ES-I3 (cell line): ENCODE results near the gene JAKMIP1.

Source experiments
- H3K36me3 ChIP-seq: 2 replicates; pipeline ENCODE4 v1.6.1; 2013; ENCODE audit warnings: mild to moderate bottlenecking, low read length, control low read depth, moderate library complexity; ENCODE audit not compliant: insufficient read depth
- H3K4me1 ChIP-seq: 2 replicates; pipeline ENCODE4 v1.6.1; 2013; ENCODE audit warnings: mild to moderate bottlenecking, control low read depth, low read length; ENCODE audit not compliant: insufficient read depth
- H3K9ac ChIP-seq: 2 replicates; pipeline ENCODE4 v1.6.1; 2013; ENCODE audit warnings: low read depth, mild to moderate bottlenecking, low read length, moderate library complexity
- H3K9me3 ChIP-seq: 2 replicates; pipeline ENCODE4 v1.6.1; 2013; ENCODE audit warnings: mild to moderate bottlenecking, low read length, moderate library complexity; ENCODE audit not compliant: control insufficient read depth, insufficient read depth

The JAKMIP1 gene

DNA sequence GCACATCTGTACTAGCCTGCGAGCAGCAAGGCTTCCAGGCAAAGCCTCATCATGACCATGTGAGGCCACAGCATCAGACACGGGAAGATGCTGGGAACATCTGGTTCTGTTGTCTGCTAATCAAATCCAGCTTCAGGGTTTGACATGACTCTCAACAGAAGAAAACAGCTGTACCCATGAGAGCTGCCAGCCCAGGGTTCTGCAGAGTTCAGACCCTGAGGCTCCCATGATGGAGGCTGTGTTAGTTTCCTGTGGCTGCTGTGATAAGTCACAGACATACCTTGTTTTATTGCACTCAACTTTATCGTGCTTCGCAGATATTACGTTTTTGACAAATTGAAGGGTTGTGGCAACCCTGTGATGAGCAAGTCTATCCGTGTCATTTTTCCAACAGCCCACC, 37.5 kb downstream of the JAKMIP1 start:
- no peak overlapping the region for H3K9ac ChIP-seq
- 0 out of 2 replicates have a peak, but pooled peaks cover 2% of the 10 kb centered on the region for H3K4me1 ChIP-seq
- peaks cover 7% of the 10 kb centered on the region; the same call in 1 of the 2 replicates for H3K9me3 ChIP-seq

GRCh38 chr4:6161921-6162464, 38.4 kb downstream of the JAKMIP1 start:
- Histone ChIP-seq H3K9me3 (peaks cover 7% of the 10 kb centered on the region; the same call in 1 of the 2 replicates), H3K9ac (no peak overlapping the region), H3K4me1 (0 out of 2 replicates have a peak, but pooled peaks cover 2% of the 10 kb centered on the region), H3K36me3 (no peaks in the 10 kb centered on the region)

More for the DNA sequence above, 37.5 kb downstream of the JAKMIP1 start:
- no peaks in the 10 kb centered on the region for H3K36me3 ChIP-seq

DNA sequence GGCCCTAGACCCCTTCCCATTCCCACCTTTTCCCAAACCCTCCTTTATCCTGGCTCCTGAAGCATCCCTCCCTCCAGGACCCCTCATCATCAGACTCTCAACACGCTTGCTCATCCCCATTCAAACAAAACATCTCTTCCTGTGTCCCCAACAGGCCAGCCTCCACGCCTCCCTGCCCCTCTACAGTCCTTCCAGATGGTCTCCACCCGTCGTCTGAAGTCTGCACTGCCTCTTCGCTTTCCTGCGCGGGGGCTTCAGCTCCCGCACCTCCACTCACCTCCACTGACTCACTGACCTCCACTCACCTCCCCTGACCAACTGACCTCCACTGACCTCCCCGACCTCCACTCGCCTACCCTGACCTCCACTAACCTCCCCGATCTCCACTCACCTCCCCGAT, 39.8 kb downstream of the JAKMIP1 start:
- H3K9me3 ChIP-seq: peaks cover 7% of the 10 kb centered on the region; the same call in 1 of the 2 replicates
- no peaks in the 10 kb centered on the region for H3K36me3 ChIP-seq
- H3K4me1 ChIP-seq: no peaks in the 10 kb centered on the region
- H3K9ac ChIP-seq: no peak overlapping the region

DNA sequence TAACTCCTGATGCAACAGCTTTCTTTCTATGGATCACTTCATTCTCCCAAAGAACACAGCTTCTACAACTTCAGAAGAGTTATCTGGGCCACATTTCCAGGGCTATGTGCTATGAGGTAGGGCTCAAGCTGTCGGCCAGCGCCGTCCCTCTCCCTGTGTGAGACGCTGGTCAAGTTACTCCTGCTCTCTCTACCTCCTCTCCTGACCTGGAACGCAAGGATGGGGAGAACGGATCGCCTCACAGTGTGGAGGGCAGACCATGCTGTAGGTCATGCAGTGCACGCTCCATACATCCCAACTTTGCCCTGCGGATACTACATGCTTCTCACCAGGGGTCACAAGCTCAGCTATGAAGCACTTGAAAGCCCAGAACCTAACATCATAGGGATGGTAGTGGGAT, 42.4 kb downstream of the JAKMIP1 start:
- Histone ChIP-seq H3K4me1 (no peaks in the 10 kb centered on the region), H3K36me3 (no peaks in the 10 kb centered on the region), H3K9ac (no peak overlapping the region), H3K9me3 (no peaks in the 10 kb centered on the region)

DNA sequence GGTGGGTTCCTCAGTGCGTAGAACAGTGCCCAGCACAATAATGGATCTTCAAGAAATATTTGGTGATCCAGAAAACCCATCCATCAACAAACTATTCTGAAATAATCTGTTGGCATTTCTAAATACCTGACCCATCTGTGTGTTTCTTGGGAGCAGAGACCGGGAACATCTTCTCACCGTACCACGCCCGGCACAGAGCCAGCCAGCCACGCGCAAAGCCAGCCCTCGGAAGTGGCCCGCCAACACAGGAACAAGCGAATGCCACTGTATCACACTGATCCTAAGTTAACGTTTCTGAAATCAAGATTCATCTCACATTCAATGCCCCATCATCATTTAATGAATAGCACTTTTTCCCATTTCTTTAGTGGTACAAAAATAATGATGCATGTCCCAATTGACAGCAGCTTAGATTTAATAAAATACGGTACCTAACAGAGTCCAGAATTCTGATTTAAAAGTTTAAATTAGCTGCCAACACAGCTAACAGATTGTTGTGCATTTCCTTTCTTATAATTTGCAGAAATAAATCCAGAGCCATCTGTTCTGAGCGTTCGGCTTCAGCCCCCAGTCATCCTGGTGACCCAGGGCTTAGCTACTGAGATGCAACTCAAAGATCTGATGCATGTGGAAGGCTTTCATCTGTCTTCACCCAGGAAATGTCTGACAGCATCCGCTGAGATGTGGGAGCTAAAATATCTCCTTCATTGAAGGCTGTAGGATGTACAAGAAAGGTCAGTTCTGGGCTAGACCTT, 44.2 kb downstream of the JAKMIP1 start:
- no peaks in the 10 kb centered on the region for H3K36me3 ChIP-seq
- H3K9me3 ChIP-seq: no peaks in the 10 kb centered on the region
- no peaks in the 10 kb centered on the region for H3K4me1 ChIP-seq
- no peak overlapping the region for H3K9ac ChIP-seq

- Histone ChIP-seq H3K36me3 (no peaks in the 10 kb centered on the region), H3K9ac (no peak overlapping the region), H3K4me1 (no peaks in the 10 kb centered on the region), H3K9me3 (no peaks in the 10 kb centered on the region)
Observed at GRCh38 chr4:6154875-6155274, 45.5 kb downstream of the JAKMIP1 start.

DNA sequence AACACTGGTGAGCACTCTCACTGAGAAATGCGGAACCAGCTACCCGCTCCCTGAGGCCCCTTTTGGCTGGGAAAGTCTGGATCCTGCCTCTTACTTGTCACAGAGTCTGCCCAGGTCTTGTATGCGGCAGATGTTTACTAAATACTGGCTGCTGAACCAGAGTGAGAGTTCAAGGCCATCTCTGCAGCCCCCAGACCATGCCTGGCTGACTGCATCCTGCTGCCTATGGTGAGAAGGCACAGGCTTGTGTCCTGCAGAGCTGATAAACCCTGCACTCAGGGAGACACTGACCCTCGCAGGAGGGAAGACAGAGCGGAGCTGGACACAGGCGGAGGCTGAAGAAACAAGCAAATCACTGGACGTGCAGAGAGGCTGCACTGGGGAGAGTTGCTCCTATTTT, 46.5 kb downstream of the JAKMIP1 start:
- Histone ChIP-seq H3K4me1 (no peaks in the 10 kb centered on the region), H3K9me3 (no peaks in the 10 kb centered on the region), H3K9ac (no peak overlapping the region), H3K36me3 (no peaks in the 10 kb centered on the region)

DNA sequence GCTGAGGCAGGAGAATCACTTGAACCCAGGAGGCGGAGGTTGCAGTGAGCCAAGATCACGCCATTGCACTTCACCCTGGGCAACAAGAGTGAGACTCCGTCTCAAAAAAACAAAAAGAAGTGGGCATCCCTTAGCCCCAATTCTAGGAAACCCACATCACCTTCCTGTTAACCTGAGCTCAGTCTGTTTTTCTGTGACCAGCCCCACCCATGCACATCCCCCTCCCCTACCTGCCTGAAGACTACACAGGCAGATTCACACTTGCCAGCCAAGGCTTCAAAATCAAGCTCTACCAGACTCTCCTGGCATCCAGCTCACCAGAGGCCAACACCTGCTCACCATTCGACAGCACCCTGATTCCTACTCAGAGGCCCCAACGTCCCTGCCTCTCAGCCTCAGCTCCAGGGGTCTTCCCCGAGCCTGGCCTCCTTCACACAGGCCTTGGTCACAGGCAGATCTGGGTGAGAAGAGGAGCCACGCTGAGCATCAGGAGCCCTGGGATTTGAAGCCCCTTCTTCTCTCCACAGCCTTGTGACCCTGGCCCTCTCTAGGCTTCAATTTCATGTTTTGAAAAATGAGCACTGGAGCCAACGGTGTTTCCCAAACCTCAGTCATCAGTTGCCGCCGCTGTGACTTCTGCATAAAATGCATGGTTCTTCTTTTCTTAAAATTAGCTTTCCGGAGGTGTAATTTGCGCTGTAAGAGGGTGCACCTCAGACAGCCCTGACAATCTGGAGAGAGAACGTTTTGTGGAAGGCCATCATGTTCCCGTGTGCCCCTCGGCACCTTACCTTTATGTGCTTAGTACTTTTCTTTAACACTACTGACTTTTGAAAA, 47.3 kb downstream of the JAKMIP1 start:
- no peaks in the 10 kb centered on the region for H3K36me3 ChIP-seq
- H3K9me3 ChIP-seq: no peaks in the 10 kb centered on the region
- H3K9ac ChIP-seq: no peak overlapping the region
- no peaks in the 10 kb centered on the region for H3K4me1 ChIP-seq

DNA sequence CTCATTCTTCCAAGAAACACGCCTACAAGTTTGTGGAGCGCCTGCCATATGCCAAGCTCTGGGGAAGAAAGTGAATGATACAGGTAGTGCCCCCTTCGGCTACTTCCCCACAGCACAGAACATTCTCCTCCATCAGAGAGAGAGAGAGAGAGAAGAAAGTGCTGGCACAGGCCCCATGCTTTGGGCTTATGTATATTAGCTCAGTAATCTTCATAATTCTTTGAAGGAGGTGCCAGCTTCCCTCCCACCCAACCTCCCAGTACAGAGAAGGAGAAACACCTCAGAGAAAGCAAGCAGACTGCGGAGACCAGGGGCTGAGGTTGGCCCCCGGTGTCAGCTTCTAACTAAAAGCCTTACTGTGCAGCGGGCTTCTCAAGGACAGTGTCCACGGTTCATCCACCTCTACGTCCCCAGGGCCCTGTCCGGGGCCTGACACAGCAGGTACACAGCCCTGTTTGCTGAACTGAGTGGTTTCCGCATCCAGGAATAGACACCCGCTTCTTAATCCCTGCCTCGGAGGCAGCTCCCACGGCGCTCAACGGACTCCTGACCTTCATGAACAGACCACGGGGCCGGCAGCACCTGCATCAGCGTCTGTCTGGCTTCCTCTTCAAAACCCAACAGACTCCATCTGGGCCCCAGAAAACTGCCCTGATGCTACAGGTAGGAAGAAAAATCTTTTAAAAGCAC, 50.2 kb downstream of the JAKMIP1 start:
- Histone ChIP-seq H3K36me3 (no peaks in the 10 kb centered on the region), H3K9ac (no peak overlapping the region), H3K9me3 (no peaks in the 10 kb centered on the region), H3K4me1 (no peaks in the 10 kb centered on the region)

GRCh38 chr4:6148506-6149205, 51.7 kb downstream of the JAKMIP1 start:
- Histone ChIP-seq H3K9ac (no peak overlapping the region), H3K9me3 (peaks cover 6% of the 10 kb centered on the region; the same call in 1 of the 2 replicates), H3K4me1 (no peaks in the 10 kb centered on the region), H3K36me3 (no peaks in the 10 kb centered on the region)

DNA sequence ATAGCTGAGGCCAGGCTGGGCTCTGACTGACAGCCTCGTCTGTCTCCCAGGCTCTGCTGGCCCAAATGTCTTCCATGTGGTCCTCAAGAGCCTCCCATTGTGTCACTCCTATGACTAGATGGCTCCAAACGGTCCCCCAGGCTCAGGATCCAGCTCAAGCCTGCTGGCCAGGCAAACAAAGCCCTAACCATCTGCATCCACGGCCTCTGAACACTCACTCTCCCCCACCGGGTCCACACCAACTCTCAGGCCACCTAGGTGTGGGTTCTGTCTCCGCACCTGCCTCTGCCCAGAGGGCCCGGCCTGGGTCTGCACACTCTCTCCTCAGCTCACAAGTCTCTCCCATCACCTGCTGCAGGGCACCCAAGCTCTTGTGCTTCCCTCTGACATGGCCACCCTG, 52.9 kb downstream of the JAKMIP1 start:
- Histone ChIP-seq H3K36me3 (no peaks in the 10 kb centered on the region), H3K4me1 (no peaks in the 10 kb centered on the region), H3K9ac (no peak overlapping the region), H3K9me3 (peaks cover 6% of the 10 kb centered on the region; the same call in 1 of the 2 replicates)

DNA sequence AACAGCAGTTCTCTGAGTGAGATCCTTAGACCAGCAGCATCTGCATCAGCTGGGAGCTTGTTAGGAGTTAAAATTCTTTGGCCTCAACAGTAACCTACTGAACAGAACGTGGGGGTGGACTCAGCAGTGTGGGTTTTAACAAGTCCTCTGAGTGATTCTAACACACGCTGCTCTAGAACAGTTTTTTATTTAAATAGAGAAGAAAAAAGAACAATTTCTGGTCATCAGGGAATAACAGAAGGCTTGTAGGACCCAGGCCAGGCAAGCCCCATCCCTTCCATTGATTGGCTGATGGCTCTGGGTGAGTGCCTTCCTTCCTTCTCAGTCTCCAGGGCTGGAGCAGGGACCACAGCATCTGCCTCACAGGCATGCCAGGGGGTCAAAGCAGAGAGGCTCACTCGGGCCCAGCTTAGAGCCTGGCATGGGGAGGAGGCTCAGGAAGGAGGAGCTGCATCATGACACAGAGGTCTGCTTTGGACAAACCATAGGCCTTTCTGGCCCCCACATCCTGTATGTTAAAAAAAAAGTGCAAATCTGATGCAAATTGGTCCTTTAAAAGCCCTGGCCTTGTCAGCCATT, 56.7 kb downstream of the JAKMIP1 start:
- Histone ChIP-seq H3K36me3 (no peaks in the 10 kb centered on the region), H3K9me3 (peaks cover 6% of the 10 kb centered on the region; the same call in 1 of the 2 replicates), H3K4me1 (0 out of 2 replicates have a peak, but pooled peaks cover 3% of the 10 kb centered on the region), H3K9ac (no peak overlapping the region)

GRCh38 chr4:6142935-6143602, 57.3 kb downstream of the JAKMIP1 start:
- Histone ChIP-seq H3K4me1 (0 out of 2 replicates have a peak, but pooled peaks cover 3% of the 10 kb centered on the region), H3K9ac (no peak overlapping the region), H3K36me3 (no peaks in the 10 kb centered on the region), H3K9me3 (peaks cover 6% of the 10 kb centered on the region; the same call in 1 of the 2 replicates)
